ENCODE results near the gene NUP98.

Gene NUP98

DNA sequence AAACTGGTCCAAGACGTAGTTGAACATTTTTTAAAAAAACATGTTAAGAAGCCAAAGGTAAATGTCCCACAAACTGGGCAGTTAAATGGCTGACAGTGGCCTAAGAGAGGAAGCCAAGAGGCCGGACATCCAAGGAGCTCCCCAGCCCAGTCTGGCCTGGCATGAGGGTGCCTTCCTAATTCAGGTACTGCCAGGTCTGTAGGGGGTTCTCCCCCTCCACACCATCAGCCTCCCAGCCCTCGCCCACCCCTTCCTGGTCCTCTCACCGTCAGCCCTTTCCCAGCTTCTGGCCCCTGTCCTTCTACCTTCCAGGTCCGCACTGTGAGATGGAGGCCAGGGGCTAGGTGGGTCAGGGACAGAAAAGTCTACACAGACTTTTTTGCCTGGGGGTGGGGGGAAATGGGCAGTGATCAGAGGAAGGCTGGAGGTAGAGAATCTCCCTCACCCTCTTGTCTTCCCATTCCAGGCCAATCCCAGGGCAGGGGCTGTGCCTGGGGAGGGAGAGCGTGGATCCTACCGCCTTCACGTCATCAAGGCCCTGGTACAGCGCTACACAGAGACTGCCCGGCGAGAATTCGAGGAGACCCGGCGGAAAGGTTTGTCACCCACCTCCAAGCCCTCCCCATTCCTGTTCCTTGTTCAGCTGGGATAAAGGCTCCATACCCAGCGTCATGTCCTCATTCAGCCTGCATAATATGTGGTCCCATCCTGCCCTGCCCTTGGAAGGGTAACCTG is 161.5 kb downstream of the NUP98 start:
- H3K27ac Mint-ChIP-seq, result no peak overlapping the region
- H3K27me3 Mint-ChIP-seq (ENCODE audit: low read depth), result no peaks in the 10 kb centered on the region
- H3K9me3 Mint-ChIP-seq, result no peaks in the 10 kb centered on the region
- H3K36me3 Mint-ChIP-seq (ENCODE audit: low read depth), result no peaks in the 10 kb centered on the region
- no peak for DNase-seq (ENCODE audit: low spot score)
- H3K4me3 Mint-ChIP-seq, result no peak overlapping the region
- no peaks in the 10 kb centered on the region for H3K4me1 Mint-ChIP-seq (ENCODE audit: low read depth)

GRCh38 chr11:3632070-3632660 is 165.2 kb downstream of the NUP98 start:
- Mint-ChIP-seq H3K9me3 (no peaks in the 10 kb centered on the region), H3K36me3 (ENCODE audit: low read depth) (no peaks in the 10 kb centered on the region), H3K27ac (no peak overlapping the region), H3K4me3 (no peak overlapping the region), H3K4me1 (ENCODE audit: low read depth) (no peaks in the 10 kb centered on the region), H3K27me3 (ENCODE audit: low read depth) (no peaks in the 10 kb centered on the region)
- no peak for DNase-seq (ENCODE audit: low spot score)

DNA sequence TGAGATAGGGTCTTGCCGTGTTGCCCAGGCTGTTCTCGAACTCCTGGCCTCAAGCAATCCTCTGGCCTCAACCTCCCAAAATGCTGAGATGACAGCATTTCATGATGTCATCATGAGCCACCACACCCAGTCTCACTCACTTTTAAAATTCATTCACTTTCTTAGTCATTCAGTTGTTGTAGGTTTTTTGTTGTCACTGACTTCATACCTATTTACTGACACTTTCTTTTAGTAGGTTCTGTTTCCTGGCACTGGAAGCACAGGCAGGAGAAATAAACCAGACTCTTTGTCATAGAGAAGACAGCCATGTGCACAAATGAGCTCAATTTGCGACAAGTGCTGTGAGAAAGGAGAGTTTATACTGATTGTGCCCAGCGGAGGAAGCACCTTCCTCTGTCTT is 166.0 kb downstream of the NUP98 start:
- H3K27ac Mint-ChIP-seq, result no peak overlapping the region
- H3K4me1 Mint-ChIP-seq (ENCODE audit: low read depth), result no peaks in the 10 kb centered on the region
- no peaks in the 10 kb centered on the region for H3K9me3 Mint-ChIP-seq
- no peak for DNase-seq (ENCODE audit: low spot score)
- peaks cover 4% of the 10 kb centered on the region for H3K27me3 Mint-ChIP-seq (ENCODE audit: low read depth)
- H3K4me3 Mint-ChIP-seq, result no peak overlapping the region
- H3K36me3 Mint-ChIP-seq (ENCODE audit: low read depth), result no peaks in the 10 kb centered on the region

- H3K9me3 Mint-ChIP-seq, result no peaks in the 10 kb centered on the region
- H3K27me3 Mint-ChIP-seq (ENCODE audit: low read depth), result peaks cover 4% of the 10 kb centered on the region
- no peak overlapping the region for H3K27ac Mint-ChIP-seq
- no peaks in the 10 kb centered on the region for H3K4me1 Mint-ChIP-seq (ENCODE audit: low read depth)
- no peak overlapping the region for H3K4me3 Mint-ChIP-seq
- no peaks in the 10 kb centered on the region for H3K36me3 Mint-ChIP-seq (ENCODE audit: low read depth)
- no peak for DNase-seq (ENCODE audit: low spot score)
These were observed 170.1 kb downstream of the NUP98 start for GRCh38 chr11:3627291-3627690.

DNA sequence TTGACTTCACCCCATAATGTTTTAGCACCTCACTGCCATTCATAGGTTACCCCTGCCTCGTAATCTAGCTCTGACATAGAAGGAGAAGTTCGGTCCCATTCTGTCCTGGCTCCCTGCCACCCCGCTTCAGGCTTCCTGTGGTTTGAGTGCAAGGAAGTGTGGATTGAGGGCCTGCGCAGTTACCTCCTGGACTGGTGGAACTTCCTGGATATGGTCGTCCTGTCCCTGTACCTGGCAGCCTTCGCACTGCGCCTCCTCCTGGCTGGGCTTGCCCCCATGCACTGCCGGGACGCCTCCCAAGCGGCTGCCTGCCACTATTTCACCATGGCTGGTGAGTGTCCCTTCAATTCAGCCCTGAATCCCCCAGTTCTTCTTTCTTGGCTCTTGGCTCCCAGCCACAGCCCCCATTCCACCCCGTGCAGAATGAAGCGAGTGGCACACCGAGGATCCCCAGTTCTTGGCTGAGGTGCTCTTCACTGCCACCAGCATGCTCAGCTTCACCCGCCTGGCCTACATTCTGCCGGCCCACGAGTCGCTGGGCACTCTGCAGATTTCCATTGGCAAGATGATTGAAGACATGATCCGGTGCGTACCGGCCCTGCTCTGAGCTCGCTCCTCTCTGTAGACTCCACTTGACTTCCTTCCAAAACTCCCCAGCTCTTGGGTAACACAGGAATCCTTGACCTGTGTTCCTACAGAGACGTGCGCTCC is 170.9 kb downstream of the NUP98 start:
- H3K36me3 Mint-ChIP-seq (ENCODE audit: low read depth), result no peaks in the 10 kb centered on the region
- H3K4me1 Mint-ChIP-seq (ENCODE audit: low read depth), result no peaks in the 10 kb centered on the region
- DNase-seq (ENCODE audit: low spot score), result no peak
- H3K27ac Mint-ChIP-seq, result no peak overlapping the region
- no peak overlapping the region for H3K4me3 Mint-ChIP-seq
- H3K9me3 Mint-ChIP-seq, result no peaks in the 10 kb centered on the region
- H3K27me3 Mint-ChIP-seq (ENCODE audit: low read depth), result peaks cover 4% of the 10 kb centered on the region
